SK-N-SH treated with all-trans-retinoic acid at 6 μM for 48 hours (cell line): ENCODE measurements around the gene ANKS6.

ENCODE experiments used
- CREB5 ChIP-seq: fragments of 250-450 bp; sonication (Bioruptor Pico); IDR thresholded peaks from 2 replicates; pipeline ENCODE4 v1.5.1; 2020; ENCODE audit warnings: low read depth, mild to moderate bottlenecking, moderate library complexity
- ESRRG ChIP-seq: fragments of 250-450 bp; sonication (Bioruptor Pico); IDR thresholded peaks from 2 replicates; pipeline ENCODE4 v1.6.1; 2021; ENCODE audit warnings: mild to moderate bottlenecking
- GLIS3 ChIP-seq: fragments of 250-450 bp; sonication (Bioruptor Pico); IDR thresholded peaks from 2 replicates; pipeline ENCODE4 v1.5.0; 2020; ENCODE audit warnings: mild to moderate bottlenecking, moderate library complexity
- ISL1 ChIP-seq: fragments of 250-450 bp; sonication (Bioruptor Pico); IDR thresholded peaks from 2 replicates; pipeline ENCODE4 v2.1.2; 2022; ENCODE audit warnings: mild to moderate bottlenecking, moderate library complexity
- PPARA ChIP-seq: fragments of 250-450 bp; sonication (Bioruptor Pico); IDR thresholded peaks from 2 replicates; pipeline ENCODE4 v1.5.0; 2020; ENCODE audit warnings: mild to moderate bottlenecking, borderline replicate concordance
- TSHZ2 ChIP-seq: fragments of 250-450 bp; sonication (Bioruptor Pico); IDR thresholded peaks from 2 replicates; pipeline ENCODE4 v1.5.0; 2020; ENCODE audit warnings: mild to moderate bottlenecking, moderate library complexity
- ZFP3 ChIP-seq: fragments of 250-450 bp; sonication (Bioruptor Pico); IDR thresholded peaks from 2 replicates; pipeline ENCODE4 v1.5.0; 2020; ENCODE audit warnings: mild to moderate bottlenecking, moderate library complexity
- ZNF565 ChIP-seq: fragments of 450-650 bp; formaldehyde crosslinking; conservative IDR thresholded peaks from 2 replicates; pipeline ENCODE4 v1.5.0; 2020; ENCODE audit warnings: low read depth, mild to moderate bottlenecking, moderate library complexity
- ZNF70 ChIP-seq: fragments of 450-650 bp; formaldehyde crosslinking; IDR thresholded peaks from 2 replicates; pipeline ENCODE4 v1.5.0; 2020; ENCODE audit warnings: mild to moderate bottlenecking, moderate library complexity
- ZNF8 ChIP-seq: fragments of 450-650 bp; formaldehyde crosslinking; IDR thresholded peaks from 2 replicates; pipeline ENCODE4 v1.5.0; 2020; ENCODE audit warnings: mild to moderate bottlenecking, moderate library complexity
- TF ChIP-seq, protein P1 (sequence below): fragments of 250-450 bp; sonication (Bioruptor Pico); IDR thresholded peaks from 2 replicates; pipeline ENCODE4 v1.8.0; 2020; ENCODE audit warnings: mild to moderate bottlenecking, moderate library complexity, borderline replicate concordance
- TF ChIP-seq, protein P2 (sequence below): fragments of 250-450 bp; sonication (Bioruptor Pico); IDR thresholded peaks from 2 replicates; pipeline ENCODE4 v1.5.1; 2021; ENCODE audit warnings: mild to moderate bottlenecking, moderate library complexity

GRCh38 chr9:98795970-98796363 is 388 bp downstream of the ANKS6 start:
- TF ChIP-seq, protein P1, sequence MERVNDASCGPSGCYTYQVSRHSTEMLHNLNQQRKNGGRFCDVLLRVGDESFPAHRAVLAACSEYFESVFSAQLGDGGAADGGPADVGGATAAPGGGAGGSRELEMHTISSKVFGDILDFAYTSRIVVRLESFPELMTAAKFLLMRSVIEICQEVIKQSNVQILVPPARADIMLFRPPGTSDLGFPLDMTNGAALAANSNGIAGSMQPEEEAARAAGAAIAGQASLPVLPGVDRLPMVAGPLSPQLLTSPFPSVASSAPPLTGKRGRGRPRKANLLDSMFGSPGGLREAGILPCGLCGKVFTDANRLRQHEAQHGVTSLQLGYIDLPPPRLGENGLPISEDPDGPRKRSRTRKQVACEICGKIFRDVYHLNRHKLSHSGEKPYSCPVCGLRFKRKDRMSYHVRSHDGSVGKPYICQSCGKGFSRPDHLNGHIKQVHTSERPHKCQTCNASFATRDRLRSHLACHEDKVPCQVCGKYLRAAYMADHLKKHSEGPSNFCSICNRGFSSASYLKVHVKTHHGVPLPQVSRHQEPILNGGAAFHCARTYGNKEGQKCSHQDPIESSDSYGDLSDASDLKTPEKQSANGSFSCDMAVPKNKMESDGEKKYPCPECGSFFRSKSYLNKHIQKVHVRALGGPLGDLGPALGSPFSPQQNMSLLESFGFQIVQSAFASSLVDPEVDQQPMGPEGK (CRISPR knock-in tag), result no peak
- TF ChIP-seq ZNF565 (CRISPR knock-in tag) (no peak), ZFP3 (CRISPR knock-in tag) (no peak), PPARA (no peak), CREB5 (CRISPR knock-in tag) (no peak), ZNF8 (CRISPR knock-in tag) (no peak), GLIS3 (CRISPR knock-in tag) (no peak), ISL1 (CRISPR knock-in tag) (no peak), TSHZ2 (CRISPR knock-in tag) (no peak), ZNF70 (CRISPR knock-in tag) (no peak), ESRRG (CRISPR knock-in tag) (no peak)
- TF ChIP-seq, protein P2, sequence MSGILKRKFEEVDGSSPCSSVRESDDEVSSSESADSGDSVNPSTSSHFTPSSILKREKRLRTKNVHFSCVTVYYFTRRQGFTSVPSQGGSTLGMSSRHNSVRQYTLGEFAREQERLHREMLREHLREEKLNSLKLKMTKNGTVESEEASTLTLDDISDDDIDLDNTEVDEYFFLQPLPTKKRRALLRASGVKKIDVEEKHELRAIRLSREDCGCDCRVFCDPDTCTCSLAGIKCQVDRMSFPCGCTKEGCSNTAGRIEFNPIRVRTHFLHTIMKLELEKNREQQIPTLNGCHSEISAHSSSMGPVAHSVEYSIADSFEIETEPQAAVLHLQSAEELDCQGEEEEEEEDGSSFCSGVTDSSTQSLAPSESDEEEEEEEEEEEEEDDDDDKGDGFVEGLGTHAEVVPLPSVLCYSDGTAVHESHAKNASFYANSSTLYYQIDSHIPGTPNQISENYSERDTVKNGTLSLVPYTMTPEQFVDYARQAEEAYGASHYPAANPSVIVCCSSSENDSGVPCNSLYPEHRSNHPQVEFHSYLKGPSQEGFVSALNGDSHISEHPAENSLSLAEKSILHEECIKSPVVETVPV (CRISPR knock-in tag), result no peak
